Ascending aorta (tissue), 2 donors: ENCODE data around the gene MEF2C. TPM values are rescaled to one million over a fixed set of nuclear protein-coding genes. Genes with fewer than 3 reads are reported as not detected.

ENCODE experiments used
- DNase-seq, 2 donors: peaks; one replicate each; pipeline ENCODE4 v3.0.0-alpha.2; 2019; ENCODE audit warnings: low spot score in 2 of 2
- H3K27ac ChIP-seq, 2 donors: fragments of 200-600 bp; sonication (generic); one replicate each; pipeline ENCODE4 v1.5.1; 2016 to 2017; ENCODE audit warnings: mild to moderate bottlenecking in 1 of 2
- H3K27me3 ChIP-seq: fragments of 200-600 bp; sonication (generic); one replicate; pipeline ENCODE4 v1.5.1; 2017
- H3K36me3 ChIP-seq, 2 donors: fragments of 200-600 bp; sonication (generic); one replicate each; pipeline ENCODE4 v1.5.1; 2016
- H3K4me1 ChIP-seq, 2 donors: fragments of 200-600 bp; sonication (generic); one replicate each; pipeline ENCODE4 v1.5.1; 2016 to 2017; ENCODE audit warnings: mild to moderate bottlenecking in 1 of 2
- H3K4me3 ChIP-seq, 2 donors: fragments of 200-600 bp; sonication (generic); one replicate each; pipeline ENCODE4 v1.5.1; 2016 to 2017; ENCODE audit warnings: mild to moderate bottlenecking in 1 of 2
- H3K9me3 ChIP-seq, 2 donors: fragments of 200-600 bp; sonication (generic); one replicate each; pipeline ENCODE4 v1.5.1; 2016
- CTCF ChIP-seq, 3 experiments: fragments of 200-600 bp in 2 of 3; fragments of 450-650 bp in 1 of 3; sonication (generic) in 2 of 3; IDR thresholded peaks; one replicate each; pipeline ENCODE4 v1.5.1; 2016 to 2019; ENCODE audit warnings: antibody characterized with exemption in 3 of 3, mild to moderate bottlenecking in 1 of 3, moderate library complexity in 1 of 3
- intact Hi-C: fragments of 100-400 bp; cut with DNase I; formaldehyde crosslinking; loops from one replicate; pipeline ENCODE4 v1.15.1; 2023
- total RNA-seq: library from RNA; depleted of rRNA; stranded (reverse); fragments of >200 nt; gene quantifications from one replicate; pipeline ENCODE4 v1.1.0, GENCODE V29; 2016

Gene MEF2C
- total RNA-seq, 1 donor from 2014 or later, result 138 TPM

- peaks cover 0 to 15% of the 10 kb centered on the region in 2 donors for H3K4me1 ChIP-seq
- no peak overlapping the region for H3K4me3 ChIP-seq
- no peaks in the 10 kb centered on the region for H3K36me3 ChIP-seq
- peaks cover 50% of the 10 kb centered on the region for H3K27me3 ChIP-seq
- no peak overlapping the region for H3K27ac ChIP-seq
- TF ChIP-seq CTCF (IDR thresholded peaks at IDR 0.05), result no peak
- DNase-seq, result no peak
- intact Hi-C loops, result loop anchor here (1.0 to 10.0 kb wide), 2 partner anchors 909 to 1835 kb away; partner anchors contain the start of gene LYSMD3
- H3K9me3 ChIP-seq, result no peaks in the 10 kb centered on the region
Measured at GRCh38 chr5:88689668-88690408, 193.1 kb downstream of the MEF2C start.

- Histone ChIP-seq H3K27me3 (peaks cover 53% of the 10 kb centered on the region), H3K4me3 (no peak overlapping the region), H3K9me3 (no peaks in the 10 kb centered on the region), H3K4me1 (peaks cover 0 to 15% of the 10 kb centered on the region in 2 donors), H3K36me3 (no peaks in the 10 kb centered on the region), H3K27ac (no peak overlapping the region)
- no peak for DNase-seq
- TF ChIP-seq CTCF (IDR thresholded peaks at IDR 0.05), result no peak
- intact Hi-C loops, result loop anchor here (10.0 kb wide), 1 partner anchor 1836 kb away; the partner anchor contains the start of gene LYSMD3
Measured at GRCh38 chr5:88688984-88689667, 193.9 kb downstream of the MEF2C start.

GRCh38 chr5:88688156-88688983 is 194.6 kb downstream of the MEF2C start:
- Histone ChIP-seq H3K4me3 (no peak overlapping the region), H3K27ac (no peak overlapping the region), H3K36me3 (no peaks in the 10 kb centered on the region), H3K27me3 (peaks cover 57% of the 10 kb centered on the region), H3K9me3 (no peaks in the 10 kb centered on the region), H3K4me1 (peaks cover 0 to 15% of the 10 kb centered on the region in 2 donors)
- DNase-seq, result no peak
- TF ChIP-seq CTCF (IDR thresholded peaks at IDR 0.05), result no peak
- intact Hi-C loops, result loop anchor here (10.0 kb wide), 1 partner anchor 1836 kb away; the partner anchor contains the start of gene LYSMD3

- H3K9me3 ChIP-seq, result no peaks in the 10 kb centered on the region
- H3K27me3 ChIP-seq, result peaks cover 57% of the 10 kb centered on the region
- no peak for TF ChIP-seq CTCF (IDR thresholded peaks at IDR 0.05)
- no peaks in the 10 kb centered on the region for H3K36me3 ChIP-seq
- H3K4me1 ChIP-seq, result peaks cover 0 to 15% of the 10 kb centered on the region in 2 donors
- intact Hi-C loops, result loop anchor here (10.0 kb wide), 1 partner anchor 1837 kb away; the partner anchor contains the start of gene LYSMD3
- no peak overlapping the region for H3K4me3 ChIP-seq
- no peak overlapping the region for H3K27ac ChIP-seq
- DNase-seq, result no peak
Measured at GRCh38 chr5:88687373-88687911, 195.5 kb downstream of the MEF2C start.

- H3K4me3 ChIP-seq, result no peak overlapping the region
- H3K9me3 ChIP-seq, result no peaks in the 10 kb centered on the region
- no peak for TF ChIP-seq CTCF (IDR thresholded peaks at IDR 0.05)
- intact Hi-C loops, result loop anchor here (10.0 kb wide), 1 partner anchor 1838 kb away; the partner anchor contains the start of gene LYSMD3
- H3K27ac ChIP-seq, result no peak overlapping the region
- H3K27me3 ChIP-seq, result peaks cover 52% of the 10 kb centered on the region
- H3K4me1 ChIP-seq, result peaks cover 0 to 9% of the 10 kb centered on the region in 2 donors
- no peak for DNase-seq
- H3K36me3 ChIP-seq, result no peaks in the 10 kb centered on the region
Measured at GRCh38 chr5:88686726-88687125, 196.3 kb downstream of the MEF2C start.
